HG03196 (cell line): Measurements from ENCODE around the gene SLC6A5.

Experiments
- ATAC-seq: cut with Tn5 transposase; IDR thresholded peaks from one replicate; pipeline ENCODE4 v1.9.1; 2021; ENCODE audit not compliant: unreplicated experiment

Gene SLC6A5

DNA sequence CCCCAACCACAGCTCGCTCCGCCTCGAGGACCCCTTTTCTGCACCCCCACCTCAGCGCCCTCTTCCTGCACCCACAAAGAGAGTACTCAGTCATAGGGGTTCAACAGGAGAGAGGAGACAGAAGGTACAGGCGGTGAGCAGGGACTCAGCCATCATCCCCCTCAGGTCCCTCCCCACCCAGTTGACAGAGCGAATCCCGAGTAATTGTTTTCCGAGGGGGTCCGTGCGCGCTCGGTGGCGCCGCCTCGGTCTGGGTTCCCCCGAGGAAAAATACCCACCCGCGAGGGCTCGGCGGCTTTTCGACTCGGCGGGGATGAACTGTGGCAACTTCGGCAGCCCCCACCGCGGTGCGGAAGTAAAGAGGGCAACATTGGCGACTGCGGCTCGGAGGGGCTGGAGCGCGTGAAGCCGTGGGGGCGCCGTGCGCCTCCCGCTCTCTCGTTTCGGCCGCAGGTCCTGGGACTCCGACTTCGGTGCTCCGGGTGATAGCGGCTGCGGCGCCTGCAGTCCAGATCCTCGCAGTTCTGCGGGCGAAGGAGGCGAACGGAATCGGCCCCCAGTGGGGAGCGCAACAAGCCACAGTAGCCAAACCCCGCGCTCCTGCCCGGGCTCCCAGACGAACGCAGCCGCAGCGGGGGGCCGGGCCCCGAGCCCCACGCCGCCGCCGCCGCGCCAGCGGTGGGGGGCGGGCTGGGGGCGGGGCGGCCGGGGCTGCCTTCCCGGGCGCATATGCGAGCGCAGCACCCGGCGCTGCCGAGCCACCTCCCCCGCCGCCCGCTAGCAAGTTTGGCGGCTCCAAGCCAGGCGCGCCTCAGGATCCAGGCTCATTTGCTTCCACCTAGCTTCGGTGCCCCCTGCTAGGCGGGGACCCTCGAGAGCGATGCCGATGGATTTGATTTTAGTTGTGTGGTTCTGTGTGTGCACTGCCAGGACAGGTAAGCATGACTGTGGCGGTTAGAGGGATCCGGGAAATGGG lies 69.7 kb downstream of the SLC6A5 start, which contains the start of gene NELL1:
TSS of gene NELL1 (plus strand) at position 743 of the 976 bp plus-strand sequence.
- ATAC-seq = no peak

DNA sequence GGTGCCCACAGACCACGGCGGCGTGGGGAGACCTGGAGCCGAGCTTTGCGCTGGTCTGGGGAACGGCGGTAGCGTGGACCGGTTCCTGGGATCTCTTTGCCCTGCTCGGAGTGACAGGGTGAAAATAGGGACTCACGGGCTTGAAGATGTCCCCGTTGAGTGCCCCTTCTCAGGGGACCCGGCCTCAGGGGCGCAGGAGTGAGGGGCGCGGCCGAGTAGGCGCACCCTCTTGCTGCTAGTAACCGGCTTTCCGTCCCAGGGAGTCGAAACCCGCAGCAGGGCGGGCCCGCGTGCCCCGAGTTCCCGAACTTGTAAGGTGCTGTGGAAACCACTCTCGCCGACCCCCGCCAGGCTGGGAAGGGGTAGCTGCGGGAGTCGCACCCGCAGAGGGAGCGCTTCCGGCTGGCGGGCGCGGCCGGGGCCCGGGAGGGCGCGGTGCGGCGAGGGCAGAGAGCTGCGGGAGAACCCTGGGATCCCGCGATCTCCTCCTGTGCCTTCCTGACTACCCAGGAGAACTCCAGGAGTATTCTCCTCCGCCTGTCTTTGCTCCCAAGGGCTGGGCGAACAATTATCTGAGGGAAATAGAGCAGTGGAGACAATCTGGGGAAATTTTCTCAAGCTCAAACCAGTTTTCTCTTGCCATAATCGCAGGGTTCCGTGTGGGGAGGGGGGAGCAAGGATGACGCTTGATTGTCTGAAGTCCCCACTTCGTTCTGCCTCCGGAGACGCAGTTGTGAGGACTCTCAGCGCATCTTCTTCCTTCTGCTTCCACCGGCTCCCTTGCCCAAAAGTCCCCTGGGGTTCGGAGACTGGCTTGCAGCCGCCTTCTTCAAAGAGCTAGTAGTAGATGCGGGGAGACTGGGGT lies 70.6 kb downstream of the SLC6A5 start:
- ATAC-seq = no peak

DNA sequence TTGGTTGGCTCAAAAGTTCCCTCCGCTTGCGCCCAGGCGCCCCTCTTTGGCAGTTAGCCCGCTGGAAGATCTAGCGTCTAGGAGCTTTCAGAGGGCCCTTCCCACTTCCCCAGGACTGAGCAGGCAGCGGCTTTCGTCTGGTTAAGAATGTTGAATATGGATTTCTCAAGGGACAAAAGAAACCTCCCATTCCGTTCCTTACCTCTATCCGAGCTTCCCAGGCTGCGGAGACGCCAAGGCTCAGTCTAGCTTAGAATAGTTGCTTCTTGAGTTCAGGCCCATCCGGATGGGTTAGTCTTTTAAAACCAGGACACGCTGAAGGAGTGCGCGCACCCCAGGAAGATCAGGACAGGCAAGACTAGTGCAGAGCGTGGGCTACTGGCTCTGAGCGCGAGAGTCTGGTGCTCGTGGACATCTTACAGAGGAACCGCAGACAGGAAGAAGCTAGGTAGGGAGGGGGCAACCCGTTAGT lies 71.6 kb downstream of the SLC6A5 start:
- no peak for ATAC-seq

DNA sequence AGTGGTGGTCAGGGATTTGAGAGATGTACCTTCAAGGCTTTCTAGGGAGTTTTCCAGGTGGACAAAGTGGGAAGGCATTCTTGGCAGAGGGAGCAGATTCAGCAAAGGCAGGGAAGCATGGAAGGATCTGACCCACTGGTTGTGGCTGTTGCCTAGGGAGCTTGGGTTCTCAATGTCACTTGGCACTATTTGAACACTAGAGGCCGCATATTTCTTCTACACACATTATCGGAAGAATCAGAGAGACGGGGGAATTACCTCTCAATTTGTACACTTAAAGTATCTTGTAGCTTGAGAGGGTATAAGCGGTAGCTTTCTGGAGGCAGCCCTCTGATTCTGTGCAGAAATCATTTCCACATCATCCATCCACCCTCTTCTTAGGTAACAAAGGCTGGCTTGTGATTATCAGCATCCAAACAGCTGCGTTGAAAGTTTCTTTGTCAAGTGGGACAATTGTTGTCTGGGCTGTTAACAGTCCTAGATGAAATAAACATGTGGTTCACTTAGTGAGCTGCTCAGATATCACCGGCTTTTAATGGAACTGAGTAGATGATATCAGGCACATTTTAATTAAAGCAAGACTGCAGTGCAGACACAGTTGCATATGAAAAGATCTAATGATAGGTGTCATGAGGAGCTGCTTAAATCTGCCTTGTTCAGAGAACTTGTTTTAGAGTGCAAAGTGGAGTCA lies 72.6 kb downstream of the SLC6A5 start:
- no peak for ATAC-seq

DNA sequence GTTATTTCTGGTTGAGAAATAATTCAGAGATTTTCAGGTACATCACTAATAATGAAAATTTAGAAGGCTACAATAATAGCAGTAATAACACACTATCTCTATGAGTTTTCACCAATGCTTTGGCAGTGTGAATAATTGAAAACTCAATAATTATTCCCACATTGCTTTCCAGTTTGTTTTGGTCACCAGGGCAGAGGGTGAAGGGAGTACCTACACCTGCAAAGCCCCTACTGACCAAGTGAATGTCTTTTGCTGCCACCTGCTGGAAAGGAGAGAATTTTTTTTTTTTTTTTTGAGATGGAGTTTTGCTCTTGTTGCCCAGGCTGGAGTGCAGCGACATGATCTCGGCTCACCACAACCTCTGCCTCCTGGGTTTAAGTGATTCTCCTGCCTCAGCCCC lies 73.2 kb downstream of the SLC6A5 start:
- no peak for ATAC-seq

DNA sequence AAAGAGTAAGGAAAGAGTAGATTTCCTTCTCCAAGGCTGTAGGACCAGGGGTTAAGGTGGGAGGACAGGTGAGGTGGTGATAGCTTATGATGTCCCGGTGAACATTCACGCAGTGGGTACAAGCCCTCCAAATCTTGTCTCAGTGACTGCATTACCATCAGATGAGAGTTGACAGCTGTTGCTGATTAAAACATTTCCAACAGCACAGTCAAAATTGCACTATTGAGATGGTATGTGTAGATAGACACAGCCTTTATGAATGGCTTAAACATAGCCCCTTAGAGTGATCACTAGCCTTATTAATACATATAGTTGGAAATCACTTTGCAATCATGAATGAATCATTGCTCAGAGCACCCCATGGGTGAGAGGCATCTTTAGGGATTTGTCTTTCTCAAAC lies 77.2 kb downstream of the SLC6A5 start:
- no peak for ATAC-seq

DNA sequence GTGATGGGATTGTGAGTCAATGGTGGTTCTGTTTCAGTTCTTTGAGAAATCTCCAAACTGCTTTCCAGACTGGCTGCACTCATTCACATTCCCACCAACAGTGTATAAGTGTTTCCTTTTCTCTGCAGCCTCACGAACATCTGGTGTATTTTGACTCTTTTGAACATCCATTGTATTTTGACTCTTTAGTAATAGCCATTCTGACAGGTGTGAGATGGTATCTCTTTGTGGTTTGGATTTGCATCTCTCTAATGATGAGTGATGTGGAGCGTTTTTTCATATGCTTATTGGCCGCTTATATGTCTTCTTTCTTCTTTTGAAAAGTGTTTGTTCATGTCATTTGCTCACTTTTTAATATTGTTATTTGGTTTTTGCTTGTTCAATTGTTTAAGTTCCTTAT lies 89.4 kb downstream of the SLC6A5 start:
- no peak for ATAC-seq

DNA sequence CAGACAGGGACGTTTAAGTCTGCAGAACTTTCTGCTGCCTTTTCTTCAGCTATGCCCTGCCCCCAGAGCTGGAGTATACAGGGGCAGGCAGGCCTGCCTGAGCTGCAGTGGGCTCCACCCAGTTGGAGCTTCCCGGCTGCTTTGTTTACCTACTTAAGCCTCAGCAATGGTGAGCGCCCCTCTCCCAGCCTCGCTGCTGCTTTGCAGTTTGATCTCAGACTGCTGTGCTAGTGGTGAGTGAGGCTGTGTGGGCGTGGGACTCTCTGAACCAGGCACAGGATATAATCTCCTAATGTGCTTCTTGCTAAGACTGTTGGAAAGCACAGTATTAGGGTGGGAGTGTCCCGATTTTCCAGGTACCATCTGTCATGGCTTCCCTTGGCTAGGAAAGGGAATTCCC lies 108.5 kb downstream of the SLC6A5 start:
- ATAC-seq = no peak
